ENCODE data around the gene MKNK2. TPM values are rescaled to one million over a fixed set of nuclear protein-coding genes. Genes with fewer than 3 reads are reported as not detected.
"Not testable (repeated sequence)": the region's sequence is repeated elsewhere in the genome, so short reads cannot be mapped to it uniquely, and the experiment has no call there.

MKNK2 gene
- polyA plus RNA-seq, 1 donor from 2014 or later = 27.6 TPM

DNA sequence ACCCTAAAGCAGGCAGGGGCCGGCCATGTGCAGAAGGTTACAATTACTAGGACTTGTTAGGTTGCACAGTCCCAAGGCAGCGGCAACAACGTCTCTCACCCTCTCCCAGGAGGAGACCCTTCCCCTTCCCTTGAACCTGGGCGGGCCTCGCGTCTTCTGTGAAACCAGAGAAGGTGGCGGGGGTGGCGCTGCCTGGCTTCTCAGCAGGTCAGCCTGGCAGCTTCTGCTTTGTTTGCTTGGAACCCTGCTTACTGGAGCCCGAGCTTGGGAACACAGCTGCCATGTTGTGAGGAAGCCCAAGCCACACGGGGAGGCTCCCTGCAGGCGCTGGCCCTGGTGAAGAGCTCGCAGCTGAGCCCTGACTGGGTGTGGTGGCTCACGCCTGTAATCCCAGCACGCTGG, 15.5 kb downstream of the MKNK2 start:
- no peaks in the 10 kb centered on the region for H3K79me2 ChIP-seq (replicated peaks; ENCODE audit: insufficient read depth, low read length)
- no peaks in the 10 kb centered on the region for H3K9me3 ChIP-seq (ENCODE audit: low read length)
- H3K4me2 ChIP-seq (ENCODE audit: low read length) = no peak overlapping the region
- TF ChIP-seq CTCF (IDR thresholded peaks at IDR 0.05; ENCODE audit: poor library complexity, severe bottlenecking) = no peak
- no peak for TF ChIP-seq EZH2 (IDR thresholded peaks at IDR 0.05; ENCODE audit: borderline replicate concordance, insufficient read depth, low read length, poor library complexity, severe bottlenecking)
- no peak for TF ChIP-seq REST (IDR thresholded peaks at IDR 0.05; ENCODE audit: borderline replicate concordance)
- TF ChIP-seq EP300 (conservative IDR thresholded peaks at IDR 0.05; ENCODE audit: poor library complexity, severe bottlenecking) = no peak
- H3F3A ChIP-seq (ENCODE audit: insufficient read depth, low read length, poor library complexity, severe bottlenecking) = no peaks in the 10 kb centered on the region
- no peak overlapping the region for H3K9ac ChIP-seq (ENCODE audit: low read length)
- H3K4me3 ChIP-seq (ENCODE audit: low read length) = no peak overlapping the region
- H3K27ac ChIP-seq (ENCODE audit: low read length) = no peak overlapping the region
- no peaks in the 10 kb centered on the region for H3K27me3 ChIP-seq (ENCODE audit: insufficient read depth, low read depth, low read length)
- H4K20me1 ChIP-seq (ENCODE audit: insufficient read depth) = no peaks in the 10 kb centered on the region
- no peak overlapping the region for H2AFZ ChIP-seq (ENCODE audit: low read depth, low read length)
- H3K36me3 ChIP-seq (ENCODE audit: insufficient read depth, low read length) = no peaks in the 10 kb centered on the region
- H3K9me2 ChIP-seq (ENCODE audit: insufficient read depth, low read length) = no peaks in the 10 kb centered on the region

- H3K9me2 ChIP-seq (ENCODE audit: insufficient read depth, low read length) = no peaks in the 10 kb centered on the region
- H3K9ac ChIP-seq (ENCODE audit: low read length) = no peak overlapping the region
- no peaks in the 10 kb centered on the region for H3K27me3 ChIP-seq (ENCODE audit: insufficient read depth, low read depth, low read length)
- no peak overlapping the region for H3K4me2 ChIP-seq (ENCODE audit: low read length)
- H3K9me3 ChIP-seq (ENCODE audit: low read length) = no peaks in the 10 kb centered on the region
- no peaks in the 10 kb centered on the region for H3F3A ChIP-seq (ENCODE audit: insufficient read depth, low read length, poor library complexity, severe bottlenecking)
- H3K4me3 ChIP-seq (ENCODE audit: low read length) = no peak overlapping the region
- no peak overlapping the region for H3K27ac ChIP-seq (ENCODE audit: low read length)
- TF ChIP-seq RAD21 (conservative IDR thresholded peaks at IDR 0.05) (no peak), CTCF (IDR thresholded peaks at IDR 0.05; ENCODE audit: poor library complexity, severe bottlenecking) (no peak), REST (IDR thresholded peaks at IDR 0.05; ENCODE audit: borderline replicate concordance) (no peak), TAF1 (IDR thresholded peaks at IDR 0.05; ENCODE audit: low read depth) (no peak), EZH2 (IDR thresholded peaks at IDR 0.05; ENCODE audit: borderline replicate concordance, insufficient read depth, low read length, poor library complexity, severe bottlenecking) (no peak), EP300 (conservative IDR thresholded peaks at IDR 0.05; ENCODE audit: poor library complexity, severe bottlenecking) (no peak), SMC3 (conservative IDR thresholded peaks at IDR 0.05; ENCODE audit: poor library complexity) (no peak), MXI1 (conservative IDR thresholded peaks at IDR 0.05; ENCODE audit: poor library complexity, severe bottlenecking) (no peak), POLR2AphosphoS5 (IDR thresholded peaks at IDR 0.05) (no peak)
- H3K36me3 ChIP-seq (ENCODE audit: insufficient read depth, low read length) = no peaks in the 10 kb centered on the region
- no peak overlapping the region for H2AFZ ChIP-seq (ENCODE audit: low read depth, low read length)
- H4K20me1 ChIP-seq (ENCODE audit: insufficient read depth) = no peaks in the 10 kb centered on the region
- H3K79me2 ChIP-seq (replicated peaks; ENCODE audit: insufficient read depth, low read length) = no peaks in the 10 kb centered on the region
Observed at GRCh38 chr19:2034729-2035589, 16.1 kb downstream of the MKNK2 start.

DNA sequence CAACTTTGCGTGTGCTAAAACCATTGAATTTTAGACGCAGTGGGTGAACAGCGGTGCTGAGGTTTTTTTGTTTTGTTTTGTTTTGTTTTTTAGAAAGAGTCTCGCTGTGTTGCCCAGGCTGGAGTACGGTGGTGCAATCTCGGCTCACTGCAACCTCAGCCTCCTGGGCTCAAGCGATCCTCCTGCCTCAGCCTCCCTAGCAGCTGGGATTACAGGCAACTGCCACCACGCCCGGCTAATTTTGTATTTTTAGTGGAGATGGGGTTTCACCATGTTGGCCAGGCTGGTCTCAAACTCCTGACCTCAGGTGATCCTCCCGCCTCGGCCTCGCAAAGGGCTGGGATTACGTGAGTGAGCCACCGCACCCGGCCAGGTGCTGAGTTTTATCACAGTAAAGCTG, 16.8 kb downstream of the MKNK2 start:
- H4K20me1 ChIP-seq (ENCODE audit: insufficient read depth); H3K27me3 ChIP-seq (ENCODE audit: insufficient read depth, low read depth, low read length); H2AFZ ChIP-seq (ENCODE audit: low read depth, low read length); H3K27ac ChIP-seq (ENCODE audit: low read length); H3K9me2 ChIP-seq (ENCODE audit: insufficient read depth, low read length); H3F3A ChIP-seq (ENCODE audit: insufficient read depth, low read length, poor library complexity, severe bottlenecking); H3K4me2 ChIP-seq (ENCODE audit: low read length); H3K36me3 ChIP-seq (ENCODE audit: insufficient read depth, low read length); H3K9me3 ChIP-seq (ENCODE audit: low read length); H3K4me3 ChIP-seq (ENCODE audit: low read length); H3K9ac ChIP-seq (ENCODE audit: low read length); H3K79me2 ChIP-seq (replicated peaks; ENCODE audit: insufficient read depth, low read length): not testable (repeated sequence)
